ENCODE measurements around the gene TFR2. TPM values are rescaled to one million over a fixed set of nuclear protein-coding genes. Genes with fewer than 3 reads are reported as not detected.

The TFR2 gene
- total and polyA plus RNA-seq, 2 of the 13 experiments (the other 11 are each of a cell fraction or from before 2014, with no cell fraction given) = 36.9 to 64.2 TPM

GRCh38 chr7:100580466-100581283 lies 60.7 kb downstream of the TFR2 start (continued):
- TF ChIP-seq ZNF646 (CRISPR knock-in tag; IDR thresholded peaks at IDR 0.05) = peak; percentile 85
- TF ChIP-seq POLR2AphosphoS2 (IDR thresholded peaks at IDR 0.05; ENCODE audit: low read depth, low read length) = peak; percentile 81; the same call in 1 of the 2 replicates
- TF ChIP-seq ZMYM2 (CRISPR knock-in tag; IDR thresholded peaks at IDR 0.05) = no peak
- TF ChIP-seq ZNF207 (IDR thresholded peaks at IDR 0.05; ENCODE audit: borderline replicate concordance) = peak; percentile 74; the same call in 1 of the 2 replicates
- peak; percentile 85; the same call in 1 of the 2 replicates for TF ChIP-seq NBN (conservative IDR thresholded peaks at IDR 0.05)
- peak; percentile 23; the same call in 1 of the 2 replicates for TF ChIP-seq JUNB (CRISPR knock-in tag; IDR thresholded peaks at IDR 0.05; ENCODE audit: borderline replicate concordance)
- TF ChIP-seq HNRNPL (IDR thresholded peaks at IDR 0.05; ENCODE audit: low read depth, low read length) = 0 out of 2 replicates have a peak, but pooled peaks have one; percentile 48
- 0 out of 4 replicates have a peak, but pooled peaks of 1 of the 2 experiments have one; percentile 5 for TF ChIP-seq POLR2A (IDR thresholded peaks at IDR 0.05; ENCODE audit: insufficient read depth in 1 of 2, low read depth in 2 of 2, low read length in 2 of 2)
- TF ChIP-seq FOXP1 (IDR thresholded peaks at IDR 0.05) = peak; percentile 34; the same call in 1 of the 2 replicates
- no peak for TF ChIP-seq FOXP1 (CRISPR knock-in tag; IDR thresholded peaks at IDR 0.05)
- TF ChIP-seq CCAR2 (optimal IDR thresholded peaks at IDR 0.05; ENCODE audit: low read depth, low read length) = peak; percentile 72
